HG03342 (cell line): ENCODE results near the gene LHFPL3.

ENCODE experiments used
- ATAC-seq: cut with Tn5 transposase; IDR thresholded peaks from one replicate; pipeline ENCODE4 v1.9.1; 2021; ENCODE audit warnings: mild to moderate bottlenecking, moderate library complexity; ENCODE audit not compliant: unreplicated experiment

LHFPL3 gene

GRCh38 chr7:104367926-104368325 is 39.5 kb downstream of the LHFPL3 start:
- ATAC-seq, result no peak

- ATAC-seq, result no peak
Observed at GRCh38 chr7:104371216-104371979, 43.0 kb downstream of the LHFPL3 start.

GRCh38 chr7:104371980-104372357 is 43.6 kb downstream of the LHFPL3 start:
- ATAC-seq, result no peak

GRCh38 chr7:104382616-104383015 is 54.2 kb downstream of the LHFPL3 start:
- no peak for ATAC-seq

- no peak for ATAC-seq
Observed at GRCh38 chr7:104386943-104387342, 58.5 kb downstream of the LHFPL3 start.

- ATAC-seq, result no peak
Observed at GRCh38 chr7:104388222-104388621, 59.8 kb downstream of the LHFPL3 start.

GRCh38 chr7:104395162-104395561 is 66.8 kb downstream of the LHFPL3 start:
- no peak for ATAC-seq

- ATAC-seq, result no peak
Observed at GRCh38 chr7:104397442-104397841, 69.0 kb downstream of the LHFPL3 start.

- no peak for ATAC-seq
Observed at GRCh38 chr7:104408371-104408770, 80.0 kb downstream of the LHFPL3 start.

GRCh38 chr7:104410742-104411141 is 82.3 kb downstream of the LHFPL3 start:
- no peak for ATAC-seq

- ATAC-seq, result no peak
Observed at GRCh38 chr7:104412911-104413310, 84.5 kb downstream of the LHFPL3 start.

GRCh38 chr7:104414216-104414615 is 85.8 kb downstream of the LHFPL3 start:
- ATAC-seq, result no peak

- ATAC-seq, result no peak
Observed at GRCh38 chr7:104415700-104416099, 87.3 kb downstream of the LHFPL3 start.

- no peak for ATAC-seq
Observed at GRCh38 chr7:104416866-104417393, 88.5 kb downstream of the LHFPL3 start.

GRCh38 chr7:104431930-104432329 is 103.5 kb downstream of the LHFPL3 start:
- no peak for ATAC-seq

- ATAC-seq, result no peak
Observed at GRCh38 chr7:104434129-104434528, 105.7 kb downstream of the LHFPL3 start.

GRCh38 chr7:104442481-104442880 is 114.1 kb downstream of the LHFPL3 start:
- no peak for ATAC-seq

- ATAC-seq, result no peak
Observed at GRCh38 chr7:104444017-104444416, 115.6 kb downstream of the LHFPL3 start.

- no peak for ATAC-seq
Observed at GRCh38 chr7:104445393-104445792, 117.0 kb downstream of the LHFPL3 start.

GRCh38 chr7:104450861-104451260 is 122.5 kb downstream of the LHFPL3 start:
- ATAC-seq, result no peak

- ATAC-seq, result no peak
Observed at GRCh38 chr7:104453190-104453589, 124.8 kb downstream of the LHFPL3 start.

GRCh38 chr7:104458875-104459274 is 130.5 kb downstream of the LHFPL3 start:
- ATAC-seq, result no peak
